ENCODE data around the gene CRAMP1. TPM values are rescaled to one million over a fixed set of nuclear protein-coding genes. Genes with fewer than 3 reads are reported as not detected.

The CRAMP1 gene
- total and polyA plus RNA-seq, 12 donors: 4.3 to 19.0 (median 9.9) TPM

GRCh38 chr16:1661826-1662225 lies 49.7 kb downstream of the CRAMP1 start:
- no peak for TF ChIP-seq POLR2A (IDR thresholded peaks at IDR 0.05)
- TF ChIP-seq CTCF (IDR thresholded peaks at IDR 0.05): no peak
- no peaks in the 10 kb centered on the region for H3K9me3 ChIP-seq (replicated peaks in 1 of 3)
- 90 to 100% (median 91%) methylated on average over 1 to 2 of the region's 2 CpGs for WGBS, 4 donors
- intact Hi-C loops (cut with DNase I): no loop called here
- H3K27ac ChIP-seq: no peak overlapping the region
- H3K27me3 ChIP-seq: no peaks in the 10 kb centered on the region
- H3K36me3 ChIP-seq (replicated peaks in 1 of 2): peaks cover 0 to 89% of the 10 kb centered on the region in 2 donors
- DNase-seq: no peak
- no peak overlapping the region for H3K4me3 ChIP-seq
- H3K4me1 ChIP-seq (replicated peaks in 1 of 2): no peaks in the 10 kb centered on the region

- no peak for DNase-seq
- peaks cover 0 to 89% of the 10 kb centered on the region in 2 donors for H3K36me3 ChIP-seq (replicated peaks in 1 of 2)
- intact Hi-C loops (cut with DNase I): no loop called here
- H3K4me3 ChIP-seq: no peak overlapping the region
- TF ChIP-seq POLR2A (IDR thresholded peaks at IDR 0.05) (no peak), CTCF (IDR thresholded peaks at IDR 0.05) (no peak)
- no peaks in the 10 kb centered on the region for H3K4me1 ChIP-seq (replicated peaks in 1 of 2)
- H3K27ac ChIP-seq: no peak overlapping the region
- no peaks in the 10 kb centered on the region for H3K9me3 ChIP-seq (replicated peaks in 1 of 3)
- WGBS, 4 donors: 89 to 95% (median 93%) methylated on average over 19 to 20 of the region's 20 CpGs
- no peaks in the 10 kb centered on the region for H3K27me3 ChIP-seq
Measured at GRCh38 chr16:1662543-1662942, 50.4 kb downstream of the CRAMP1 start.

- TF ChIP-seq CTCF (IDR thresholded peaks at IDR 0.05) (no peak), POLR2A (IDR thresholded peaks at IDR 0.05) (no peak)
- Histone ChIP-seq H3K4me1 (replicated peaks in 1 of 2) (no peaks in the 10 kb centered on the region), H3K36me3 (replicated peaks in 1 of 2) (peaks cover 0 to 92% of the 10 kb centered on the region in 2 donors), H3K4me3 (no peak overlapping the region), H3K9me3 (replicated peaks in 1 of 3) (no peaks in the 10 kb centered on the region), H3K27ac (no peak overlapping the region), H3K27me3 (no peaks in the 10 kb centered on the region)
- WGBS, 4 donors: 79 to 88% (median 86%) methylated on average over 7 to 15 of the region's 15 CpGs
- DNase-seq: no peak
- intact Hi-C loops (cut with DNase I): no loop called here
Measured at GRCh38 chr16:1665829-1666228, 53.7 kb downstream of the CRAMP1 start.

- H3K27ac ChIP-seq: no peak overlapping the region
- no peak overlapping the region for H3K4me3 ChIP-seq
- no peak for TF ChIP-seq CTCF (IDR thresholded peaks at IDR 0.05)
- no peak for TF ChIP-seq POLR2A (IDR thresholded peaks at IDR 0.05)
- DNase-seq: no peak
- intact Hi-C loops (cut with DNase I): no loop called here
- H3K9me3 ChIP-seq (replicated peaks in 1 of 3): no peaks in the 10 kb centered on the region
- peaks cover 0 to 94% of the 10 kb centered on the region in 2 donors for H3K36me3 ChIP-seq (replicated peaks in 1 of 2)
- H3K27me3 ChIP-seq: no peaks in the 10 kb centered on the region
- 92 to 96% (median 94%) methylated on average over 11 to 13 of the region's 13 CpGs for WGBS, 4 donors
- H3K4me1 ChIP-seq (replicated peaks in 1 of 2): no peaks in the 10 kb centered on the region
Measured at GRCh38 chr16:1666316-1666715, 54.2 kb downstream of the CRAMP1 start.

Measured in adrenal gland (tissue), 12 donors.